SIG-M5 (cell line): ENCODE data around the gene SLC38A9.
A peak's percentile ranks its signal among the peaks of the same experiment; 100 is the strongest.
"Not testable (repeated sequence)": the region's sequence is repeated elsewhere in the genome, so short reads cannot be mapped to it uniquely, and the experiment has no call there.

Experiments used
- DNase-seq: peaks from one replicate; lab custom pipeline; 2025; lab: John Stamatoyannopoulos, UW

Gene SLC38A9

DNA sequence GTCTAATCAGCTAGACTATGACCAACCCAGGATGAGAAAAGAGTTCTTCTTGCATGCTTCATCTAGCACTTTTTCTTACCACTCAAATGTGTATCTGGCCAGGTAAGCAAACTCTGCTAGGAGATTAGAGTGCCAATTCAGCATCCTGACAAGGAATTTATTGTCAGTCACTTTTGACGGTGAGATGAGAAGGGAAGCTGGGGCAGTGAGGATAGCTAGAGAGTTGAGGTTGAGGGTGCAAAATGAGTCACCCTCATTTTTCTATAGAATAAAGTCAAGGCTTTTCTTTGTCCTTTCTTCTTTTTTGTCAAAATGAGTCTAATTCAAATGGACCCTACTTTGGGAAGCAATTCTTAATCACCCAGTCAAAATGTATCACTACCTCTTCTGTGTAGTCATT lies 102.7 kb downstream of the SLC38A9 start:
- no peak for DNase-seq

DNA sequence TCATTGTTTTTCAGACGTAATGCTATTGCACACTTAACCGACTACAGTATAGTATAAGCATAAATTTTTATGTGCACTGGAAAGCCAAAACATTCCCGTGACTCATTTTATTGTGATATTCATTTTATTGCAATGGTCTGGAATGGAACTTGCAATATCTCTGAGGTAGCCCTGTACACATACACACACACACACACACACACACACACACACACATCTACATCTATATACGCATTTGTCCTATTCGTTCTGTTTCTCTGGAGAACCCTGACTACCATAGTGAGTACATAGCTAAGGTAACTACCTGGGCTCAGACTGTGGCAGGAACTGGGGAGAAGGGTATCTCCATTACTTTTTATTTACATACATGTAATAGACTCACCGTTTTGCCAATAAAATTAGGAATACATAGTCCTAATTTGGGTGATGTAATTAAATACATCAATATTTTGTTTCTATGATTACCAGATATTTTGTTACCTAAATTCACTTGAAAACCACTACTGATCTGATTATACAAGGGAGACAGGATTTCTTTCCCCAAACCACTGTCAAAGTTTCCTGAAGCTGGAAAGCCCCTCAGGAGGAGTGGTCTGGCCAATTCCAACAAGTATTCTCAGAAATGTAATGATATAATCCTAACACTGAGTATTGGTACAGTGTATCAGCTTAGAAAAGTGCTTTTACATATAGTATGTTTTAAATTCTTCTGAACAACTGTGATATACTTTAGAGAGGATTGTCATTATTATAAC lies 103.4 kb downstream of the SLC38A9 start:
- no peak for DNase-seq

DNA sequence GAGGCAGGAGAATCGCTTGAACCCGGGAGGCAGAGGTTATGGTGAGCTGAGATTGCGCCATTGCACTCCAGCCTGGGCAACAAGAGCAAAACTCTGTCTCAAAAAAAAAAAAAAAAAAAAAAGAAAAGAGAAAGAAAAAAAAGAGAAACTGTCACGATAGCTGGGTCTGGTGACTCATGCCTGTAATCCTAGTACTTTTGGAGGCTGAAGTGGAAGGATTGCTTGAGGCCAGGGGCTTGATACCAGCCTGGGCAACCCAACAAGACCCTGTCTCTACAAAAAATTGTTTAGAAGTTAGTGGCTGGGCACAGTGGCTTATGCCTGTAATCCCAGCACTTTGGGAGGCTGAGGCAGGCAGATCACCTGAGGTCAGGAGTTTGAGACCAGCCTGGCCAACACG lies 104.8 kb downstream of the SLC38A9 start:
- DNase-seq: not testable (repeated sequence)

DNA sequence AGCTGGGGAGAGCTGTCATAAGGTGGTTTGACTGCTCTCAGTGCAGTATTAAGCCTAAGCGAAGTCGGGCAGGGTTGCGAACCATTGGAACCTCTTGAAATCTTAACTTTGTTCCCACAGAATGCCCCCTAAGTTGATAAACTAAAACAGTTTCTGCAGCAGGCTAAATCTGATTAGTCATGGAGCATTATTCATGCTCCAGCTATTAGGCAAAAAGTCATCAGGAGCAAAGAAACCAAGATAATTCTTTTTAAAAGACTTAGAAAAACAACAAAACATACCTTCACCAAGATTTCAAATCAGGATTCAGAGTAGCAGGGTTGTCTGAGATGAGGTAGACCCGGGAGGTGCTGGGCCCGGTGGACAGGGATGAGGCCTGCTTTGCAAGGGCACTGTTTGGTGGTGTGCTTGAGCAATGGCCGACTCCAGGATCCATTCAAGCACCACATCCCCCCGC lies 107.5 kb downstream of the SLC38A9 start:
- no peak for DNase-seq

DNA sequence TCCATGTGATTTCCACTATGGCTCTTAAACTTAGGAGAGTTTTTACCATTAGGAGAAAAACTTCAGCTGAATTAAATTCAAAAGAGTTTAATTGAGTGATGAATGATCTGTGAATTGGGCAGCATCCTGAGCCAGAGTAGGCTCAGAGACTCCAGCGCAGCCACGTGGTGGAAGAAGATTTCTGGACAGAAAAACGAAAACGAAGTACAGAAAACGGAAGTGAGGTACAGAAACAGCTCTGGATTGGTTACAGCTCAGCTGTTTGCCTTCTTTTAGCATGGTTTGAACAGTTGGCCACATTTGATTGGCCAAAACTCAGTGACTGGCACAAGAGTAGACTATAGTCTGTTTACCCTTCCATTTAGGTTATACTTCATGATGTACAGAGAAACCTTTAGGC lies 108.2 kb downstream of the SLC38A9 start:
- DNase-seq: no peak

DNA sequence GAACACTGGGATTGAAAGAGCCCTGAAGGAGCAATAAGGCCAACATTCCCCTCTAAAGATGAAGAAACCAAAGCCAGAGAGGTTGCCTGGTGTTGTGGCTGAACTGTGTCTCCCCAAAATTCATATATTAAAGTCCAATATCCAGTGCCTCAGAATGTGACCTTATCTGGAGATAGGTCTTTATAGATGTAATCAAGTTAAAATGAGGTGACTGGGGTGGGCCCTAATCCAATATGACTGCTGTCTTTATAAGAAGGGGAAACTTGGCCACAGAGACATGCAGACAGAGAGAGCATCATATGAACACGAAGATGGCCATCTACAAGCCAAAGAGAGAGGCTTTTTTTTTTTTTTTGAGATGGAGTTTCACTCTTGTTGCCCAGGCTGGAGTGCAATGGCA lies 110.5 kb downstream of the SLC38A9 start:
- no peak for DNase-seq

DNA sequence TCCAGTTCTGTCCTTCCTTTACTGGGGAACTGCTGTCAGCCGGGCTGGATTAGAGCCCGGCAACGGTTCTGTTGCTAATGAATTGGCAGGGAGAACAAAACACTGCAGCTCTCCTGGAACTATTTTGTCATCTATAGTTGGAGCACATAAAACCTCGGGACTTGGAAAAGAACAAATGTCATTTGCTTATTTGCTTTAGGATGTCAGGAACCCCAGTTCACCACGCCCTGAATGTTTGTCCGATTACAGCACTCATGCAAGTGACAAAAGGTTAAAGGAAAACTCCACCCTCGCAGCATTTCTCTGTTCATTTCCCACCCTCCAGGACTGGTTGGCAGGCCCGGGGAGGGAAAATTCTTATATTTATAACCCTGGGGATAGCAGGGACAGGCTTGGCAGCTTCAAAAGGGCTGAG lies 110.9 kb downstream of the SLC38A9 start:
- DNase-seq: no peak

DNA sequence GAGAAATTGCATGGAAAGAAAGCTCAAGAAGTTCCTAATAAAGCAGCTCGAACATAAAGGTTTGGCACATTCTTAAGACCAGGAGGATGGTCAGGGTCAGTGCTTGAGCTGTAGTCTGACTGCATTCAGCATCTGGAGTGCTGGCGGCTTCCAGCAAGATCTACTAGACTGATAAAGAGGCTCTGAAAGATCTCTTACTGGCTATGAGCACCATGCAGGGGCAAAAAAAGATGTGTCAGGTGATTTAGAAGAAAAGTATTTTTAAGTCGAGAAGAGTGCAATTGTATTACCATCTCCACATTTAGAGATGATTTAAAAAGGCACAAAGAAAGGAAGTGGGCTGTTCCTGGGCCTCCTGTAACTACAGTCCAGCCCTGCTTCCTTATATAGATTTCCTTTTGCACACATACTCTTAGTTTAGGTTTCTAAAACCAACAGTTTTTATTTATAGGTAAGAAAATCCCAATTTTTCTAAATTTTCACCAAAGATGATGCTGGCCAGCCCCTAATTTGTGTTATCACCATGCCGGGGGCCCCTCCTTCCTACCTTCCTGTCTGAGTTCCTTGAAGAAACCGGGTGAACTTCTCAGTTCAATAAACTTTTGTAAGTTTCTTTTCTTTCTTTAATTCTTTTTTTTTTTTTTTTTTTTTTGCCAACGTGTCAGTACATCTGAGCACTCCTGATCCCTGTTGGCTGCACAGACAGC lies 111.5 kb downstream of the SLC38A9 start:
- DNase-seq: peak; percentile 34

DNA sequence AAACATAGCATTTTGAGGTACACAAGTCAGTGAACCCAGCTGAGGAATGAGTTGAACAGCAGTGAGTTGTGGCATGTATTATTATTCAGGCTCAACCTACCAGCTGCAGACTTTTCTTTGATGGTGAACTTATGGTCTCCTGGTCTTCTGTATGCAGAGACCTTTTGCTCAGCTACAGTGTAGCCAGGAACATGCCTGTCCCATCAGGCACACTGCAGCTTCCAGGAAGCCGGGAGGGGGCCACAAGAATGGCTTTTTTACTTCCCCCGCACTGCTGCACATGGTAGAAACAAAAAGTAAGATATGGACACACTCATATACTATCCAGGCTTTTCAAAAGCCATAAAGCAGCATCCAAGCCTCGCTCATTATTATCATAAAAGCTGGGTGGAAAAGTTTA lies 112.0 kb downstream of the SLC38A9 start:
- no peak for DNase-seq

DNA sequence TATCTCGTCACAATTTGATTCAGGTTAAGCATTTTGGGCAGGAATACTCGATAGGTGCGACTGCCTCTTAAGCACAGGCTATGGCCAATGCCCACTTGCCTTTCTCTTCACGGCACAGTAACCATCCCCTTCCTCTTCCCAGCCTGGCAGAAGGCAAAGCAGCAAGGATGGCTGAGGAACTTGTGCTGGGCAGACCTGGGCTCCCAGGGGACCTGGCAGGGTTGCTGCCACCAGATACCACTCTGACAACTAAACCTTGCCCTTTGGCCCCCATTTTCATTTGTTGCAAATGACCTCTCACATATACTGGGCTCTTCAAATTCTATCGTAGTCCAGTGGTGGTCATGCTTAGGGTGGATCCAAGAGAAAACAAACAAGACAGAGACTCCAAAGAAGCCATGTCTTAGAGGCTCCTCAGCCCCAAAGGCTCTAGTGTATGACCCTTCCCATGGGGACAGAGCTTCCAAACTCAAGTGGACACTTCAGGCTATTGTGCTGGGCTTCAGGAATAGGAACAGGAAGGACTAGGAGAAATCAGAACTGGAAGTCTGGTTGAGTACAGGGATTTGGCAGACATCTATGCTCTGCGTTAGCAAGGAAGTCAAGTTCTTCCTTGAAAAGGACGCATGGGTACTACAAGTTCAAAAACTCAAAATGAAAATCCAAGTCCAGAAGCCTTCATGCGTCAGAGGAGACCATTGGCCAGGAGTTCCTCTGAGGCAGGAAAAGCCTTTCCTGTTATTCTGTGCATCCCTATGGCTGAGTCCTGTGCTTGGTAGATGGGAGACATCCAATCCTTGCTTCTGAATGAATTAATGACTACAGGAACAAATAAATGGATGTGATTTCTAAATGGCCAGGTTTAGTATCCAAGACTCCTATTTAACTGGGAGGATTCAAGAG lies 112.7 kb downstream of the SLC38A9 start:
- no peak for DNase-seq

DNA sequence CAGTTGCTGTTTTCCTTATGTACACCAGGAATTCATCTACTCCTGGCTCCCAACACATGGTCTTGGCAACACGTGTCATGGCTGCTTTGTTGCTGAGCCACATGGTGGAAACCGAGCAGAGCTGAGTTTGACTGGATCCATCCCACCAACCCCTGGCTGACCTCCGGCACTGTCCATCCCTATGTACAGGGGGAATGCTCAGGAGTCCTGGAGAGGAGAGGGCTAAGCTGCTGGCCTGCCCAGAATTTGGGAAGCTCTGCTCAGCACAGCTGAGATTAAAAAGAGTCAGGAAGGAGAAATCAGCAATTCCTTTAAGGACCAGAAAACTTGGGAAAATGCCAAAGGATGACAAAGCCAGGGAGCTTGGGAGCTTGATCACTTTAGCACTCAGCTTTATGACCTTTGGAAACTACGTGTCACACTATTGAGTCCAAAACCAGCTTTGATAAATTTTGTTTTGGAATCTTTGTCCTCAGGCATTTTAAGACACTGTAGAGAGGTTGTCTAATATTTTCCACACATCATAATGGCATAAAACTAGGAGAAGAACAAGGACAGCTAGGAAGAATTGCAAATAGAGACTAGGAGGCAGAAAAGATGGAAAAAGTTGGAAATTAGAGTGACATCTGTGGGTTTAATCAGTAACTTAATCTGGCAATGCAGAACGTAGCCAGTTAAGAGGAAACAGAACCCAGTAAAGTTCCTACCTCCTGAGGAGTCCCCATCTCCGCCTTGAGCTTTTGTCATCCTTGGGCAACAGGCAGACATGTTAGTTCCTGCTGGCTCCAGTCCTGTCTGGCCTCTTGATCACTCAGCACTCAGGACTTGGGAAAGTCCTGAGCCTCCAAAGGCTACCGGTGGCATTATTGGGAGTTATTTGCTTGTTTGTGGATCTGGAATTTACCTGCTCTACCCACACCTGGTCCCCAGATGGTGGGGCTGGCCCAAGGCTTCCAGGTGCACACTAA lies 114.8 kb downstream of the SLC38A9 start:
- no peak for DNase-seq

DNA sequence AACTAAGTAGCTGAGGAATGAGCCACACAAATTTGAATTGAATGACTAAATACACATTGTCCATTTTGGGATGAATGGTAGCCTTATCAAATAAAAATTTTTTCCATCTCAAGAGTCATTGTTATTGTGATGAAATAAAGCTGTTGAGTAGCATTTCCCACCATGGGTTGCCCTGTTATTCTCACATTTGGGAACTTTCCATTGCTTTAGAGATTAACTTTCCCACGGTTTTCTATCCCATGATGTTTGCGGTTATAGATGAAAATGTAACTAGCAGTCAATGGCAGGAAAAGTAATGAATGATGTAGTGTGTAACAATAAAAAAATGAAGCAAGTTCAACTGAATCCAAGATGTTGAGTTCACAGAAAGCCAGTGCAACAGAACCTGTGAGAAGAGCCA lies 117.5 kb downstream of the SLC38A9 start:
- DNase-seq: no peak

DNA sequence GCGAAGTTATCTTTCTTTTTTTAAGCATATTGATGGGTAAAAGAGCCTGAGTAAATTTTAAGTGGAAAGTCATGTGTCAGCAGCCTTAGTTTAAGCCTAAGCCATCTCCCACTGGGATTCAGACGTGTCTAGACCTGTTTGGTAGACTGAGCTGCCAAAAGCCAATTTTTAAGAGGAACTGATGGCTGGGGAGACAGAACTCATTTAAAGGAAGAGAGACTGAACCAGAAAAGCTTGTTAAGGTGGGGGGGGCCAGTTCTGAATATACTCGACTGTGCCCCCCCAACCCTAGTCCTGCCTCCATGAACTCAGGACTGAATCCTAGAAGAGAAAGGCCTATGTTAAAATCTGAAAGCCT lies 119.0 kb downstream of the SLC38A9 start:
- no peak for DNase-seq

DNA sequence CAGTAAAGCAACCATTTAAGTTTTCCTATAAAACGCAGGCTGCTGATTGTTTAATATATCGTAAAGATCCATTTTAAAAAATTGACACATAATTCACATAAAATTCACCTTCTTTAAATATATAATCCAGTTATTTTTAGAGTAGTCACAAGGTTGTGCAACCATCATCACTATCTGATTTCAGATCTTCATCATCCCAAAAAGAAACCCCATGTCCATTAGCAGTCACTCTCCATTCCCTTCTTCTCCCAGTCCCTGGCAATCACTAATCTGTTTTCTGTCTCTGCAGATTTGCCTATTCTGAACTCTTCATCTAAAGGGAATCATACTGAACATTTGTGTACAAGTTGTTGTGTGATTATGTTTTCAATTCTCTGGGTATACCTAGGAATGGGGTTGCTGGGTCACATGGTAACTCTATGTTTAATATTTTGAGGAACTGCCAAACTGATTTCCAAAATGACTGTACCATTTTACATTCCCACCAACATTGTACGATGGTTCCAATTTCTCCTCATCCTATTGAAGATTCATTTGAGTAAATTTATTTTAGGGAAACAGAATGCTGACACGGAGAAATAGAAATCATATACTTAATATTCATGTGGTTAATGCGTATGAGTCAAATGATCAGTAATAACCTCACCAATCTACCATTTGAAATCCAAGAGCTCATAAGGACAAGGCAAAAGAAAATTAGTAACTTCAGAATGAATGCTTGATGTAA lies 119.6 kb downstream of the SLC38A9 start:
- no peak for DNase-seq

DNA sequence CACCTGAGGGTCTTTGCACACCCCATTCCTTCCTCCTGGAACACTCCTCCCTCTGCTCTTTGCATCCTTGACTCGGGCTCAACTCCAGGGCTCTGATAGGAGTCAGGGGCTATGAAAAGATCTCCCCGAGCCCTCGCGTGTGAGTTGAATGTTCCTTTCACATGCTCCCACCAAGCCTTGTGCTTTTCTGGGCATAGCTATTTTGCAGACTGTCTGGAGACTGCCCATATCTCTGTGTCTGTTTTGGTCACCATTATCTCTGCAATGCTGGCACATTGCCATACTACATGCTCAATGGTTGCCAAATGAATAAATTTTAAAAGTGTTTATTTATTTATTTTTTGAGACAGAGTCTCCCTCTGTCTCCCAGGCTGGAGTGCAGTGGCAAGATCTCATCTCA lies 120.4 kb downstream of the SLC38A9 start:
- DNase-seq: no peak

DNA sequence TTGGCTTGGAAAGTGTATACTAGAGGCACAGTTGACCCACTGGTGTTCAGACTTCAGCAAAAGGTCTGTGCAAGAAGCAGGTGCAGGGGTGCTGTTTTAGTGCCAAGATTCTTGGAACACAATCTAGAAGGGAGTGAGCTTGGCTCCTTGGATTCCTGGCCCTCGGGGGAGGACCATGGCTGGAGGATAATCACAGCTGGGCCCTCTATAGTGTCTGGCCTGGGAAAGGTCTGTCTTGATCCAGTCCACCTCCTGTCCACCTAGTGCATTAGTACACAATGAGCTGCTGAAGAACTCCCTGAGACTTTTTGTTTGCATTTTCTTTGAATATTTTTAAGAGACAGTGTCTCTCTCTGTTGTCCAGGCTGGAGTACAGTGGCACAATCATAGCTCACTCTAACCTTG lies 126.9 kb downstream of the SLC38A9 start:
- DNase-seq: no peak

DNA sequence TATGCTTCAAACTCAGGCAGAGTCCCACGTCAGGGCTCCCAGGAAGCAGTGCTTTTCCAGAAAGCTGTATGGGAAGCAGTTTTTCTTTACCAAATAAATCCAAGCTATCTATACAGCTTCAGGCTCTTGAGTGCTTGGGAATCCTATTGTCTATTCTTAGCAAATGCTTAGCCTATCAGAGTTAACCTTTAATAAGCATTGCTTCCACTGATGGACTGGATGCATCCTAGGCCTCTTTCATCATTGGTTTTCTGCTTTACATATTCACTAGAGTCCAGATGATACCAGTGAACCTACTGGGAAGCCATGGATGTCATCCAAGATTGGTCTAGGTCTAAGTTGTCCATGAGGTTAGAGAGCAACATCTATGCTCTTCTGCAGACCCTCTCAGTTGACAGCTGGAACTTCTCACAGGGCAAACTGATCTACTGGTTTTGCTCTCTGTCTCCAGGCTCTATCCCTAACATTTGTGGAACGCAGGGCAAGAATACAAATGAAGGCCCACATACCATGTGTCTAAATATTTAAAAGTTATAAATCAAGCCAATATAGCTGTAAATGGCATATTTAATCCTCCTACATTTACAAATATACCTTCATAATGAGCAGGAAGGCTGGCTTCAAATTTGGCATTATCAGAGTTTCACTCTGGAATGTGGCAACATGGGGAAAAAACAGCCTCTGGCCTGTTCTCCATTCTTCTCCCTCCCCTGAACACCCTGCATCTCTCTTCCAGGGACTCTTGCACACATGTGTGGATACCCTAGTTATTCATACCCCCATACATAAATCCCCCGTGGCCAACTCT lies 127.5 kb downstream of the SLC38A9 start:
- DNase-seq: no peak

DNA sequence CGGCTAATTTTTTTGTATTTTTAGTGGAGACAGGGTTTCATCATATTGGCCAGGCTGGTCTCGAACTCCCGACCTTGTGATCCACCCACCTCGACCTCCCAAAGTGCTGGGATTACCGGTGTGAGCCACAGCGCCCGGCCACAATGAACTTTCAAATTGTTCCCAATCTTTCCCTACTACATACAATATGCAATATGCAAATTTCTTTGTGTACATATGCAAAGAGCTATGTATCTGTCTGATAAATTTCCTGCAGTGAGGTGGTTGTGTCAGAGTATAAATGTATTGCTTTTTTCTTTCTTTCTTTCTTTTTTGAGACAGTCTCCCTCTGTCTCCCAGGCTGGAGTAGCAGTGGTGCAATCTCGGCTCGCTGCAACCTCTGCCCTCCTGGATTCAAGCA lies 128.5 kb downstream of the SLC38A9 start:
- DNase-seq: no peak

DNA sequence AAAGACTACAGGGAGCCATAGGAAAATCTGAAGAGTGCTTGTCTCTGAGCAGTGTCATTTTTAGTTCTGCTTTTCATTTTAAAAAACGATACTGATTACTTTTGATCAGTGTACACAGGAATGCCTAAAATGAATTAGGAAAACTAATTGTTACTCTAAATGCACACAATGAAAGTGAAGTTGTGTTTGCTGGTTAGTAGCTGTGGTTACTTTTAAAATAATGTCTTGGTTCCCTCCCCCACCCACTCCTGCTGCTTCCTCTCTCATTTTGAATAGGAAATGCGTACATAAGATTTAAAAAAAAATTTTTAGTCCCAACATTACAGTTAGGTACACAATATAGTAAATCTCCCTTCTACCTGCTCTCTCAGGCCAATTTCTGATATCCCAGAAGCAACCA lies 129.9 kb downstream of the SLC38A9 start:
- no peak for DNase-seq

DNA sequence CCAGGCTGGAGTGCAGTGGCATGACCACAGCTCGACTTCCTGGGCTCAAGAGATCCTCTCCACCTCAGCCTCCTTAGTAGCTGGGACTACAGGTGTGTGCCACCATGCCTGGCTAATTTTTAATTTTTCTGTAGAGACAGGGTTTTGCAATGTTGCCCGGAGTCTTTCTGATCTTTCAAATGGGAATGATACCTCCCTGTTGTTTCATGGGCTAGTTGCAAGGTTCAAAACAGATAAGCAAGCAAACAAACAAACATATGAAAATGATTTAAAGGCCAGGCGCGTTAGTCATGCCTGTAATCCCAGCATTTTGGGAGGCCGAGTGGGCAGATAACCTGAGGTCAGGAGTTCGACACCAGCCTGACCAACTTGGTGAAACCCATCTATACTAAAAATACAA lies 132.1 kb downstream of the SLC38A9 start:
- no peak for DNase-seq
